ENCODE measurements around the gene DUSP15.
A peak's percentile ranks its signal among the peaks of the same experiment; 100 is the strongest.

DUSP15 gene

DNA sequence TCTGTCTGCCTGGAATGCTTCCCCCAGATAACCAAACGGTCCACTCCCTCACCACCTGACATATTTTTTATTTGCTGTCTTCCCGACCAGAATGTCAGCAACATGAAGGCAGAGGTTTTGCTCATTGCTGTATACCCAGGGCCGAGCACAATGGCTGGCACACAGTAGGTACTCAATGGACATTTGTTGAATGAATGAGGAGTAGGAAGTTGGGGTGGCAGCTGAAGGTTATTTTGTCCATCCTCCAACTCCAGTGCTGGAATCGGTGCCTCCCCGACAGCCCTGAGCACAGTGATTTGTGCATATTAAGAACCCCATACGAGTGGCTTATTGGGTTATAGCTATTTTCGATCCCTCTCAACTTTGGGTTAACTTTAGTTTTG, 10.3 kb downstream of the DUSP15 start:
- DNase-seq, result no peak

DNA sequence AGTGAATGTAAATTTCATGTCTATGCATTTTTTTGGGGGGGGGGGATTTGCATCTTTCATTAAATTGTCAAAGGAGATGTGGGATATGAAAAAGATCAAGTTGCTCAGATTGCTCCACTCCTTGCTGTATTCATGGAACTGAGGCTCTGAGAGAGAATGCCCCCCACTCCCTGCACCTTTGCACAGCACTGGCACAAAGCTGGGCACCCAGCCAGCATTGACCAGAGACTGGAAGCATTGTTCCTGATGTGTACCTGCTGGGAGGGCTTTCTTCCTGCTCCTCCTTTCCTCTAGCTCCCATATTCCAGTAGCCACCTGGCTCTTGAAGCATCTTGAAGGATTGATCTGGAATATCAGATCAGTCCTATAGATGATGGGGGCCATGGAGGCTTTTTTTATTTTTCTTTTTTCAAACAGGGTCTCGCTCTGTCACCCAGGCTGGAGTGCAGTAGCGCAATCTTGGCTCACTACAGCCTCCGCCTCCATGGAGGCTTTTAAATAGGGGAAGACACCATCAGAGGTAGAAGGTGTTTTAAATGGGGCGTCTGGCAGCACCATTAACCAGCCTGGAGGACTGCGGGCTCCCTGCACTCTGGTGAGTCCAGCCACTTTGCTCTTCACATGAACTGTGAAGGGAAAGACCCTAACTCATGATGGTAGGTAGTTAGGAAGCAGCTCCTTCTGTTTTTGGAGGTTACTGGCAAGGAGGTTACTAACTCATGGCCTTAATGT, 10.9 kb downstream of the DUSP15 start:
- DNase-seq, result no peak

DNA sequence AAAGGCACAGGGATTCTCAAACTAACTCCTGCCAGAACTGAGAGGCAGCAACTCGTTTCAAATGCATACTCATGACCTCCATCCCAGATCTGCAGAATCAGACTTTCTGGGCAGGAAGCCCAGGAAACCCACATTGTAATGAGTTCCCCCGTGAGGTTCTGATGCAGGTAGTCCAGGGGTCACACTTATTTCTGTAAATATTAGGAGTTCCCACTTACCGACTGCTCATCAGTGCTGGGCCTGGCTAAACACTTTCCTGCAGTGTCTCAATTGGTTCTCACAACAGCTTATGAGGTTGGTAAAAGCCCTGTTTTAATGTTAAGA, 11.6 kb downstream of the DUSP15 start:
- no peak for DNase-seq

DNA sequence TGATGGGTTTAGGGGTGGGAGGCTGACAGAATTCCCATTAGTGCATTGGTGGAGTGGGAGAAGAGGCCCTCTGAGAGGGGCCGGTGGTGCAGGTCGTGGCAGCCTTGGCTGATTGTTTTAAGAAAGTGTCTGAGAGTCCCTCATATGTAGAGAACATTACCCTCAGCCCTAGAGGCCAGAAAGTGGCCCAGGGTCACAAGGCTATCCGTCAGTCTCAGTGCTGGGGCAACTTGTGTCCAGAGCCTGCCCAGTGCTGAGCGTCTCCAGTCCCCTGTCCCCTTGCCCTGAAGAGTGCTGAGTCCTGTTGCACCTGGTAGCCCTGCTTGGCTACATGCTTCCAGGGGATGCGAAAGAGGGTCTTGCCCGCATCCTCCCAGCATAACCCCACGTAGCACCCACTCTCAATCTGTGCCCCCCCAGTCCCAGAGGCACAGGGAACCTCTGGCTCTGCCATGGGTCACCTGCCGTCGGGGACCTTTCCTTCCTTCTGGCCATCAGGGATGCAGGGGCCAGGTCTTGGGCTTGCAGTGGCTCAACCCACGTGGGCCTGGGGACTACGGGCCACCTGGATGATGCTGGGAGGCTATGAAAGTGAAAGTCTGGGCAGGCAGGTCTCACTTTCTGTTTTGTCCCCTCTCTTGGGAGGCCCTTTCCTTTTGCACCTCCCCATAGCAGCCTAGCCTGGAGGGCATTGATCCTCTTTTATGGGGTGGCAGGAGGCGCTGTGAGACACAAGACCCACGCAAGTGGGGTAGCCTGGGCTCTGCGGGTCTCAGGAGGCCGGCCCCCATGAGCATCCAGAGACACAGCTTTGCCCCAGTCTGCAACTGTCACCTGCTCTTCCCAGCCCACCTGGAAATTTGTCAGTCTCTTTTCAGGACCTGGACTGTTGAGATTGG, 12.2 kb downstream of the DUSP15 start:
- DNase-seq, result no peak

DNA sequence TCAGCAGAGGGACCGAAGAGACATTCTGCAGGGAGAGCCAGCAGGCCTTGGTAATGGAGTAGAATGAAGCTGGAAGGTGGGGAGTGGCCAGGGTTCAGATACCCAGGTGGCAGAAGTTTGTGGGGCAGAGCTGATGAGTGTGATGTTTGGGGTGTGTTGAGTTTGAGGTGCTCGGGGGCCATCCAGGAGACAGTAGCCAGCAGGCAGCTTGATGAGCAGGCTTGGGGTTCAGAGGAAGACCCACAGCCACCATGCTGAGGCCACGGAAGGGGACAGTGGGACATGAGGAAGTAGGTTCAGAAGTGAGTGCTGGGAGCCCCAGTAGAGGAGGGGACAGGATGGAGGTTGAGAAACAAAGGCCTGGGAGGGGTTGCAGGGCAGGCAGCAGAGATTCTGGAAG, 13.8 kb downstream of the DUSP15 start:
- no peak for DNase-seq

DNA sequence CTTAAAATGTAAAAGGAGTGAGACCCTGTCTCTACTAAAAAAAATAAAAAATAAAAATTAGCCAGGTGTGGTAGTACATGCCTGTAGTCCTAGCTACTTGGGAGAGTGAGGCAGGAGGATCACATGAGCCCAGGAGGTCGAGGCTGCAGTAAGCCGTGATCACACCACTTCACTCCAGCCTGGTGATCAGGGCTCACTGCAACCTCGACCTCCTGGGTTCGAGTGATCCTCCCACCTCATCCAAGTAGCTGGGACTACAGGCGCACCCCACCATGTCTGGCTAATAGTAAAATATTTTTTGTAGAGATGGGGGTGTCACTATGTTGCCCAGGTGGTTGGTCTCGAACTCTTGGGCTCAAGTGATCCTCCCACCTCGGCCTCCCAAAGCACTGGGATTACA, 16.8 kb downstream of the DUSP15 start:
- no peak for DNase-seq

DNA sequence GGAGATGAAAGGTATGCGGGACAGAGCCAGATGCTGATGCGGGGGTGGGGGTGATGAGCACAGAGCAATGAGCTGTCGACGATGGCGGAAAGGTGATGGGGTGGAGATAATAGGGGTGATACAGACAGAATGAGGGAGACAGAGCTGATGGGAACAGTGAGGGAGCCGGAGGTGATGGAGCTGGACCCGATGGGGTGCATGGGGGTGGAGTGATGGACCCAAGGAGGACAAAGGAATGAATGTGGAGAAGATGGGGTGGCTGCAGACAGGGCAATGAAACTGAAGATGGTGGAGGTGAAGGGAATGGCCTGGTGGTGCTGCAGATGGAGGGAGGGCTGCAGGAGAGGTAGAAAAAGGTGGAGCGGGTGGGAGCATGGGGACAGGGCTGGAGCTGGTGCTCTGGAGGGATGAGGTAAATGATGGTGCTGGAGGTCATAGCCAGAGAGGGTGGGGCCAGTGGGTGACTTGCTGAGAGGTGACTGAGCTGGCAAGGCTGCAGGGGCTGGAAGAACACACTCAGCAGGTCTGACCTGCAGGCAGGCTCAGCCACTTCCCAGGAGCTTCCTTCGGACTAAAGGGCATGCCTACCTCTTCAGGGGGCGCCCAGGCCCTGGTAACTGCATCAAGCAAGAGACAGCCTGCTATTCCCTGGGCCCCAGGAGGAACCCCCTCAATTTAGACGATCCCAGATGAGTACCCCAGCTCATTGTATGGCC, 18.9 kb downstream of the DUSP15 start:
- DNase-seq, result no peak

DNA sequence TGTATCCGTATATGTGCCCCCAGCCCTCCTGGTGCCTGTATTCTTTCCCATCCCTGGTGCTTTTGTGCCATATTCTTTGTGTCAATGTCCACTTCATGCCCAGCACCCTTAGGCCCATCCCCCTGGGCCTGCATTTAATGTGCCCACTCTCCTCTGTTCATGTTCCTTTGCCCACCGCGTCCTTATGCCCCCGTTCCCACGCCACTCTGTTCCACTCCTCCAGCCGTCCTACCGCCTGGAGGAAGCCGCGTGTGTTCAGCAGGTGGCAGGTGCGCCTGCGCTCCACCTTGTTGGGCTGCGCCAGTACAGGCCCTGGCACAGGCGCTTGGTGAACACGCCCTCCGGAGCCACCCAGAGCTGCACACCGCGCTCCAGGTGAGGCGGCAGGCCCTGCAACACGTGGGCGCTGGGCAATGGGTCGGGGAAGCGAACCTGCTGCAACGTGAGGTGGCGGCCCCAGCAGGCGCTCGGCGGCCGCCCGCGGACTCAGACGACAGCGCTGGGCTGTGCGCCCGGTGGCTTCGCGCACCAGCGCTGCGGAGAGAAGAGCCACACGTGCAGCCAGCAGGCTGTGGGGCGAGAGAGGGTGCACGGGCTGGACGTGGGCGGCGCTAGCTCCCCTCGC, 20.9 kb downstream of the DUSP15 start:
- no peak for DNase-seq

DNA sequence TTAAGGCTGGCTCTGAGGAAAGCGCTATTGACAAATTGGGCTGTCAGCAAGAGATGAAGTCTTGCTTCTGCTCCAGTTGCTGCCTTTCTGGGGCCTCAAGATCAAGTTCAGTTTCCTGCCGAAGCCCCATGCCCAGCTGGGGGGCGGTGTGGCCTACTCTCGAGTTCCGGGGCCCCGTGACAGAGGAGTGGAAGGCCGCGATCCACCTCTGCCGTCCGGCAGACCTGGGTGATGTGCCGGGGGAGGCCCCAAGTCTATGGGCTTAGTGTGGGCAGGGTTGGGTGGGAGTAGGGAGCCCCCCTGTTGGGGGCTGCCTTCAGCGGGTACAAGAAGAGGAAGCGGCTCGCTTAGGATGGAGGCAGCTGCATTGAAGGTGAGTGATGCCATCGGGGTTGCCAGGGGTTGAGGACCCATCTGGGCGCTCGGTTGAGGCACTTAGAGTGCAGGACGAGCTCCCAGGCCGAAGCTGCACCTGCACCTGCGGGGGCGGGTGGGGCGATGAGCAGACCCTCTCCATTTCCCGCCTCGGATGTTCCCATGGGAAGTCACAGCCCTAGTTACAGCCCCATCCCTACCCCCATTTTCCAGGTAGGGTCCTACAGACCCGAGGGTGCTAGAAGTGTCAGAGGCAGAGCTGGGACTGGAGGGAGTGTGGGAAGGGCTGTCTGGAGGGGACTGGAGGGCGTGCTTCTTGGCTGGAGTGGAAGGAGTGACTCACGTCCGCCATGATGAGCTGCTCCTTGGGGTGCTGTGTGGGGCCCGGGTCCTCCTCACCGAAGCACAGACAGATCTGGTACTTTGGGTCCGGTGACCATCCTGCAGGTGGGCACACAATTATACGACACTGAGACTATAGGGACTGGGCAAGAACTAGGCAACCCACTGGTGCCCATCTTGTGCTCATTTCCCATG, 22.0 kb downstream of the DUSP15 start:
- DNase-seq, result no peak

DNA sequence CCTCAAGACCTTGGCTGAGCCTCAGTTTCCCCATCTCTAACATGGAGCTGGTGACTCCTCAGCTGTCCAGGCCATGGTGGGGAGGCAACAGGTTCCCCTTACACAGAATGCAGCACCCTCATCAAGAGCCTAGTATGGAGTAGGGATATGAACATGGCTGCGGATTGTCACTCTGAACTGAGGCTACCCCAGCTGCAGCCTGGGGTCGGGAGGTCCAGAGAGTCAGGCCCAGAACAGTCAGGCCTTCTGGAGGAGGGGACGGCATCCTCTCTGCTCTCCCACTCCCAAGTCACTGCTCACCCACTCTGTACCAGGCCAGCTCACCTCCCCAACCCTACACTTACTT, 23.6 kb downstream of the DUSP15 start:
- no peak for DNase-seq

DNA sequence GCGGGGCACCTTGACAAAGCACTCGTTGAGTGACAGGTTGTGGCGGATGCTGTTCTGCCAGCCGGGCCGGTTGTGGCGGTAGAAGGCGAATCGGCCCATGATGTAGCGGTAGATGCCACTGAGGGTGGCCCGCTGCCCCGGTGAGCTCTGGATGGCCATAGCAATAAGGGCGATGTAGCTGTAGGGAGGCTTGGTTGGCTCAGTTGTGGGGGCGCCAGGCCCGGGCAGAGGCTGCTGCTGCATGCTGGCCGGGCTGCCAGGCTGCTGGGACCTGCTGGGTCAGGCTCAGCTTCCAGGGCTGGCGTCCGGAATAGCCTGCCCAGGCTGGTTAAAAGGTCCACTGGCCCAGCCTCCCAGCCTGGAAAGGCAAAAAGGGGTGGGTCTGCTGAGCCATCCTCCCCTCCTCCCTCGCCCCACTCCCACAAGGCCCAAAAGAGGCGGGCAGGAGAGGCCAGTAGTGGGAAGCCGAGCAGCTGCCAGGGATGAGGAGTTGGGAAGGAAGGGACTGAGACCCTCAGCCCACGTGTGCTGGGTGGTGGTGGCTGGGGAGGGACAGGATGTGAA, 24.9 kb downstream of the DUSP15 start, which contains the start of gene FOXS1:
Gene FOXS1, minus strand, starts transcription at position 305 of the 564 bp plus-strand sequence. Its CDS starts 62 bp downstream, at position 243.
- DNase-seq, result peak; percentile 83

DNA sequence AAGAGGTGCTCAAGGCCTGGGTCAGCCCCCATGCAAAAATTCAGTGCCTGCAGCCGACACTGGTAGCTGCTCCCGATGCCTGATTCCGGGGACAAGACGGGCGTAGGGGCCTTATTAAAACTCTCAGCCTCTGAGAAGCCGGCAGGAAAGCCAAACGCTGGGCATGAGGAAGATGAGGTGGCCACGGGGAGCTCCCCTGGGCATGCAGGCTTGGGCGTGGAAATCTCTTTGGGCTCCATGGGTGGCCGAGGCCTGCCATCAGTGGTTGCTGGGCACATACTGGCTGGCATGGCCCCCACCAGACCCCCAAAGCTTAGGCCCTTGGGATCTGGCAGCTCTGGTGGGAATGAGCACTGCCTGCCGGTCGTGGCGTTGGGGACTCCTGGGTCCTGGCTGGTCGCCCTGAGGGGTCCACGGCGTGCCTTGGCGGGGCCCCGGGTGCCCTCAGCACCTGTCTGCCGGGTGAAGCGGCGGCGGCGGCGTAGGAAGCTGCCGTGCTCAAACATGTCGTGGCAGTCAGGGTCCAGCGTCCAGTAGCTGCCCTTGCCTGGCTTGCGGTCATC, 25.5 kb downstream of the DUSP15 start:
- DNase-seq, result no peak

DNA sequence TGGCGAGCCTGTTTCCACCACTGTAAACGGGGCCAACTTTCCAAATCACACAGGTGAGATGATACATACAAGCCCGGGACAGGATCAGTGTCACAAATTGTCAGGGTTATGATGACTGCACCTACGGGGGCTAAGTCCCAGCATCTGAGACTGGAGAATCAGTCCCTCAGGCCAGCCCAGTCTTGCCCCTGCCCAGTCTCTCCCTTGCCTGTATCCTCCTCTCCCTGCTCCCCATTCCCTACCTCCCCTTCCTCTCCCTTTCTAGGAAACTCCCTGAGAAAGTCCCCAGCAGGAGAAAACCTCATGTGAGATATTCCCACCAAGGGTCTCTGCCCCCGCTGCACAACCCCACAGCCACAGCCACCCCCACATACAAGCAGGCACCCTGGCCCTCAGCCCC, 26.4 kb downstream of the DUSP15 start:
- DNase-seq, result no peak

DNA sequence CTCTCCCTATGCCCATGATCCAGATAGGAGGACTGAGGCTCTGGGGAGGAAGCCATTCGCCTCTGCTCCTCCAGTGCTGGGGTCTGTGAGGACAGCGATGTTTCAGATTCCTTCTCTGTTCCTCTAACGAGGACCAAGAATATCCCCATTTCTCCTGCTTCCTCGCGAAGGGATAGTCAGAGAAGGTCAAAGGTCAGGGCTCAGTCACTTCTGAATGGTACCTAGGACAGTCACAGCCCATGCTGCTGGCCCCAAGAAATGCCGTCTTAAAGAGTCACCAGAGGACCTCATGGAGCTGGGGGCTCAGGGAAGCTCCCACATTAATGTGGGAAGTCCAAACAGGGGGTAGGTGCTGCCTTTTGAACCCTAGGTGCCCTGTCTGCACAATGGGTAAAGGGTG, 27.0 kb downstream of the DUSP15 start:
- DNase-seq, result no peak

DNA sequence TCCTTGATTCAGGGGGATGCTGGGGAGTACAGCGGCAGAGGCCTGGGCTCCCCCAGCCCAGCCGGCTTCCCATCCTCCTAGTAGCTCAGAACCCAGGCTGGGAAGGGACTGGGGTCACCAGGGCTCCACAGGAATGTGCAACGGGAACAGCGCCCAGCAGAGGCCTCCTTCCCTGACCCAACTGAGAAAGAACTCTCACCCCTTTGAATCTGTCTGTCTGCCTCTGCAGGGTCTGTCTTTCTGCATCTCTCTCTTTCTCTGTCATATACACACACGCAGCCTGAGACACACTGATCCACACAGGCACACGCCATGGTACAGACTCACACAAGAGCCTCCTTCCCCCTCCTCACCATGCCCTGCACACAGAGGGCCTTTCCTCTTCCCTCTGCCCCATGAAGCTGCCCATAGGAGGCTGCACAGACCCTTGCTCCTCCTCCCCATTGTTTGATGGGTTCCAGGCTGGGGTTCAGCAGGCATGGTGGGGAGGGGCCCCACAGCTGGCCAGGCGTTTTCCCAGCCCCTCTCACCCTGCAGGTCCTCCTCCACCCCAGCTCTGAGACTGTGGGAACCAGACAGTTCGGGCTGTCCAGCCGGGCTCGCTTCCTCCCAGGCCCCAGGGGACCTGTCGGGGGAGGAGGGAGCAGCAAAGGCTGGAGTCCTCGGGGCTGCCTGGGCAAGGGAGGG, 27.7 kb downstream of the DUSP15 start:
- peak; percentile 93 for DNase-seq

DNA sequence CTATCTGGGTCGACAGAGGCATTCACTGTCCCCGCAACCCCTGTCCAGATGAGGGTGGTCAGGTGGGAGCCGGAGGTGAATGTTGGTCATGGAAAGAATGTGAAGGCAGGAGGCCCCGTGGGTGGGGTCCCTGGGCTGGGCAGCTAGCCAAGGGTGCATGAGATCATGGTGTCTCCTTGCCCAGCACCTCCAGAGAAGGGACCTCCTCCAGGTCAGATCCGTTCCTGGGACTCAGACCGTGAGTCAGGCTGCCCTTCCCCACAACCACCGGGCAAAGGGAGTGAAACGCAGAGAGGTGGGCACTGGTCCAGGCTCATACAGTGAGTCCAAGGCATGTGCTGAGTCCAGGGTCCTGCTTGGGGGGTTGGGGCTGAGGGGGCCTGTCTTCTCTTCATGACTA, 28.4 kb downstream of the DUSP15 start:
- DNase-seq, result peak; percentile 89

DNA sequence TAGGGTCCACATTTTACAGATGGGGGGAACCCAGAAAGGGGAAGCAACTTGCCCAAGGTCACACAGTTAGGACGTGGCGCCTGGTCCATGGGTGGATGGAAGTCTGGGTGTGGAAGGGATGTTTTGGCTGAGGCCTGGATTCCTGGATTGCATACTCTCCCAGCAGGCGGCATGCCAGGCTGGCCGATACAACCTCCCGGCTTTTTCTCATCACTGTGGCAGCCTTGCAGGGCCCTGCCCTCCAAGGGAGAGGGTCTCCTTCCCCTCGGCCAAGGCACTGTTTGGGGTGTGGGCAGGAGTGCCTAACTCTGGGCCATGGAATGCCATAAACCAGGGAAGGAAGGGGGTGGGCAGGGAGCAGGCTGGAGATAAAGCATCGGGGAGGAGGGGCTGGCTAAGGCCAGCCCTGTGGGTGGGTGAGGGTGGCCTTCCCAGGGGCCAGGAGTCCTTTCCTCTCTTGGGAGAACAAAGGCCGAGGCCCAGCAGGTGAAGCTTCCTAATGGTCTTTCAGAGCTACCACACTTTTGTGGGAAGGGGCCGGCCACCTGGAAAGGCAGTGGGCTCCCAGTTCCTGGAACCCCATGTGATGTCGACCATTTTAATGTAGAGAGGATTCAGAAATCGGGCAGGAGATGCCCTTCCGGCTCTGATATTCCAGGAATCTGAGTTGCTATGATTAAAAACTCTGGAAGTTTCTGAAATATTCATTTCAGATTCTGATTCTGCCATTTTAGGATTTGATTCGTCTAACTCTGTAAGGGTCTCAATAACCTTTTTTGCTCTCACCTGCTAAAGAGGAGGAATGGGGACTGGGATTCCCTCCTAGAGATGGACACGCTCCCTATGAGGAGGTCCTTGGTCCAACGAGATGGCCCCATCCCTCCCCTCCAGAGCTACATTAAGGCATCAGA, 29.2 kb downstream of the DUSP15 start:
- DNase-seq, result peak; percentile 65

DNA sequence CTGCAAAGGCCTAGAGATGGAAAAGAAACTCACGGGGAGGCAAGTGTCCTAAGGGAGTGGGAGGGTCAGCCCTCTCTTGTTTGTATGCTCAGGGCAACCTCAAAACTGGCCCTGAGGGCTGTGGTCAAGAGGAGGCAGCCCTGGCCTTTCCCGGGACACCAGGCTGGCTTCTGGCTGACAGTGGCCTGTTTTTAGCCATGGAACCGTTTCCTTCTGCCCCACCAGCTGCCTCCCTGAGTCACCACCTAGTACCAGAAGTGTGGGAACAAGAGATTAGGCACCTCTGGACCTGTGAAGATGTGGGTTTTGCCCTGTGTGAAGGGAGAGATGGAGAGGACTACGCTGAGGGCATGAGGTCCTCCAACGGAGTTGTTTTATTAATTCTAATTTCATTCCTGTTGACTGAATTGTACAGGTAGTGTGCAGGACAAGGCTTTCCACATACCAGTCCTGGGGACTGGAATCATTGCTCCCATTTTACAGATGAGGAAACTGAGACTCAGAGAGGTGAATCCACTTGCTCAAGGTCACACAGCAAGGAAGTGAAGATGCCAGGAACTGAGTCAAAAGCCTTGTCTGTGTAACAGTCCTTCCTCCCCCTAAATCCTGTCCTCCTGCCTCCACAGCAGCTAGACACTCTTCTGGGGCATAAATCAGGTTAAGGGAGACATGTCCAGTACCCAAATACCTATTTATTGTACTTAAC, 30.4 kb downstream of the DUSP15 start:
- DNase-seq, result peak; percentile 32
